ENCODE measurements around the gene TSTD2. TPM values are rescaled to one million over a fixed set of nuclear protein-coding genes. Genes with fewer than 3 reads are reported as not detected.
"Not testable (repeated sequence)": the region's sequence is repeated elsewhere in the genome, so short reads cannot be mapped to it uniquely, and the experiment has no call there.

TSTD2 gene
- total RNA-seq, 2 experiments from 2014 or later: 23.8 to 26.0 TPM

DNA sequence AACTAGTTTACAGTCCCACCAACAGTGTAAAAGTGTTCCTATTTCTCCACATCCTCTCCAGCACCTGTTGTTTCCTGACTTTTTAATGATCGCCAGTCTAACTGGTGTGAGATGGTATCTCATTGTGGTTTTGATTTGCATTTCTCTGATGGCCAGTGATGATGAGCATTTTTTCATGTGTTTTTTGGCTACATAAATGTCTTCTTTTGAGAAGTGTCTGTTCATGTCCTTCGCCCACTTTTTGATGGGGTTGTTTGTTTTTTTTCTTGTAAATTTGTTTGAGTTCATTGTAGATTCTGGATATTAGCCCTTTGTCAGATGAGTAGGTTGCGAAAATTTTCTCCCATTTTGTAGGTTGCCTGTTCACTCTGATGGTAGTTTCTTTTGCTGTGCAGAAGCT, 51.6 kb downstream of the TSTD2 start:
- H3K9me3 Mint-ChIP-seq; POLR2A ChIA-PET; H3K36me3 Mint-ChIP-seq (ENCODE audit: low read depth); H3K4me1 ChIP-seq (ENCODE audit: insufficient read depth, low read length); ATAC-seq (ENCODE audit: poor library complexity); H3K4me3 Mint-ChIP-seq; H3K4me3 ChIP-seq (ENCODE audit: low read length); H3K9me3 ChIP-seq (ENCODE audit: control insufficient read depth in 1 of 2, insufficient read depth in 1 of 2, low read length in 2 of 2); CTCF ChIA-PET; H3K36me3 ChIP-seq (ENCODE audit: insufficient read depth, low read length); H3K27ac ChIP-seq (ENCODE audit: low read depth in 1 of 2, low read length in 2 of 2); H3K27ac Mint-ChIP-seq; H3K27me3 ChIP-seq (ENCODE audit: control insufficient read depth in 1 of 2, insufficient read depth in 2 of 2, low read length in 2 of 2); H3K27me3 Mint-ChIP-seq; intact Hi-C loops (cut with DNase I, micrococcal nuclease); DNase-seq; H3K4me1 Mint-ChIP-seq (ENCODE audit: low read depth): not testable (repeated sequence)

GRCh38 chr9:97579914-97580313, 53.3 kb downstream of the TSTD2 start:
- TF ChIP-seq, protein P1, sequence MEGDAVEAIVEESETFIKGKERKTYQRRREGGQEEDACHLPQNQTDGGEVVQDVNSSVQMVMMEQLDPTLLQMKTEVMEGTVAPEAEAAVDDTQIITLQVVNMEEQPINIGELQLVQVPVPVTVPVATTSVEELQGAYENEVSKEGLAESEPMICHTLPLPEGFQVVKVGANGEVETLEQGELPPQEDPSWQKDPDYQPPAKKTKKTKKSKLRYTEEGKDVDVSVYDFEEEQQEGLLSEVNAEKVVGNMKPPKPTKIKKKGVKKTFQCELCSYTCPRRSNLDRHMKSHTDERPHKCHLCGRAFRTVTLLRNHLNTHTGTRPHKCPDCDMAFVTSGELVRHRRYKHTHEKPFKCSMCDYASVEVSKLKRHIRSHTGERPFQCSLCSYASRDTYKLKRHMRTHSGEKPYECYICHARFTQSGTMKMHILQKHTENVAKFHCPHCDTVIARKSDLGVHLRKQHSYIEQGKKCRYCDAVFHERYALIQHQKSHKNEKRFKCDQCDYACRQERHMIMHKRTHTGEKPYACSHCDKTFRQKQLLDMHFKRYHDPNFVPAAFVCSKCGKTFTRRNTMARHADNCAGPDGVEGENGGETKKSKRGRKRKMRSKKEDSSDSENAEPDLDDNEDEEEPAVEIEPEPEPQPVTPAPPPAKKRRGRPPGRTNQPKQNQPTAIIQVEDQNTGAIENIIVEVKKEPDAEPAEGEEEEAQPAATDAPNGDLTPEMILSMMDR (IDR thresholded peaks at IDR 0.05): no peak
- no peak overlapping the region for H3K4me3 ChIP-seq (ENCODE audit: low read length)
- CTCF ChIA-PET: interaction anchor here (1.3 kb wide), 1 partner anchor 19 kb away, joined by 3 read pairs; no protein-coding TSS in a partner anchor
- no peaks in the 10 kb centered on the region for H3K9me3 ChIP-seq (ENCODE audit: control insufficient read depth in 1 of 2, insufficient read depth in 1 of 2, low read length in 2 of 2)
- H3K4me1 ChIP-seq (ENCODE audit: insufficient read depth, low read length): peaks cover 4% of the 10 kb centered on the region
- Mint-ChIP-seq H3K27me3 (no peaks in the 10 kb centered on the region), H3K4me3 (no peak overlapping the region), H3K4me1 (ENCODE audit: low read depth) (peaks cover 12% of the 10 kb centered on the region), H3K36me3 (ENCODE audit: low read depth) (peaks cover 16% of the 10 kb centered on the region), H3K9me3 (no peaks in the 10 kb centered on the region), H3K27ac (no peak overlapping the region)
- POLR2A ChIA-PET: no interaction called here
- intact Hi-C loops (cut with DNase I, micrococcal nuclease): no loop called here
- no peaks in the 10 kb centered on the region for H3K27me3 ChIP-seq (ENCODE audit: control insufficient read depth in 1 of 2, insufficient read depth in 2 of 2, low read length in 2 of 2)
- no peaks in the 10 kb centered on the region for H3K36me3 ChIP-seq (ENCODE audit: insufficient read depth, low read length)
- no peak overlapping the region for H3K27ac ChIP-seq (ENCODE audit: low read depth in 1 of 2, low read length in 2 of 2)
- DNase-seq: no peak
- no peak for ATAC-seq (ENCODE audit: poor library complexity)

DNA sequence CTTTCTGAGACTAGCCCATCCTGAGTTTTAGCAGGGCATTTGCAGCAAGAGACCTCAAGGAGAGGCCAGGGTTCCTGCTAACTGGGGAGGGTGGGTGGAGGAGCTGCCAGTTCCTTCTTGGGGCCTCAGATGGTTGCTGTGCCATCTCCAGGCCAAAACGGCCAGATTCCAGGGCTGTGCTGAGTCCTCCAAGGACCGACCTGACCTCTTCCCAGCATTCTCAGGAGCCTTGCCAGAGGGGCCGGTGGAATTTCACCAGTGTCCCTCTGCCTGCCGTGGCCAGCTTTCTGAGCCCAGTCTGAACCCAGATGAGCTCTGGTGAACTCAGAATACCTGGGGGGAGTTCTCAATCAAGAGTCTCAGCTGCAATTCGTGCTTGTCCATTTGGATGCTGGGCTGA, 54.3 kb downstream of the TSTD2 start:
- H3K27ac ChIP-seq (ENCODE audit: low read depth in 1 of 2, low read length in 2 of 2): no peak overlapping the region
- Mint-ChIP-seq H3K9me3 (no peaks in the 10 kb centered on the region), H3K27me3 (no peaks in the 10 kb centered on the region), H3K4me3 (no peak overlapping the region), H3K4me1 (ENCODE audit: low read depth) (peaks cover 17% of the 10 kb centered on the region), H3K36me3 (ENCODE audit: low read depth) (peaks cover 16% of the 10 kb centered on the region), H3K27ac (no peak overlapping the region)
- no peak for ATAC-seq (ENCODE audit: poor library complexity)
- no peak for DNase-seq
- TF ChIP-seq, protein P1 (IDR thresholded peaks at IDR 0.05): no peak
- ChIA-PET CTCF (interaction anchor here (1.3 kb wide), 1 partner anchor 20 kb away, joined by 3 read pairs; no protein-coding TSS in a partner anchor), POLR2A (no interaction called here)
- H3K4me3 ChIP-seq (ENCODE audit: low read length): no peak overlapping the region
- peaks cover 4% of the 10 kb centered on the region for H3K4me1 ChIP-seq (ENCODE audit: insufficient read depth, low read length)
- H3K9me3 ChIP-seq (ENCODE audit: control insufficient read depth in 1 of 2, insufficient read depth in 1 of 2, low read length in 2 of 2): no peaks in the 10 kb centered on the region
- intact Hi-C loops (cut with DNase I, micrococcal nuclease): no loop called here
- no peaks in the 10 kb centered on the region for H3K27me3 ChIP-seq (ENCODE audit: control insufficient read depth in 1 of 2, insufficient read depth in 2 of 2, low read length in 2 of 2)
- H3K36me3 ChIP-seq (ENCODE audit: insufficient read depth, low read length): no peaks in the 10 kb centered on the region

GRCh38 chr9:97577051-97577450, 56.1 kb downstream of the TSTD2 start:
- TF ChIP-seq, protein P1 (IDR thresholded peaks at IDR 0.05): no peak
- no peak overlapping the region for H3K27ac Mint-ChIP-seq
- Histone ChIP-seq H3K27me3 (ENCODE audit: control insufficient read depth in 1 of 2, insufficient read depth in 2 of 2, low read length in 2 of 2) (no peaks in the 10 kb centered on the region), H3K9me3 (ENCODE audit: control insufficient read depth in 1 of 2, insufficient read depth in 1 of 2, low read length in 2 of 2) (no peaks in the 10 kb centered on the region), H3K36me3 (ENCODE audit: insufficient read depth, low read length) (no peaks in the 10 kb centered on the region), H3K4me1 (ENCODE audit: insufficient read depth, low read length) (peaks cover 4% of the 10 kb centered on the region), H3K27ac (ENCODE audit: low read depth in 1 of 2, low read length in 2 of 2) (no peak overlapping the region), H3K4me3 (ENCODE audit: low read length) (no peak overlapping the region)
- no peak overlapping the region for H3K4me3 Mint-ChIP-seq
- H3K27me3 Mint-ChIP-seq: no peaks in the 10 kb centered on the region
- ChIA-PET CTCF (no interaction called here), POLR2A (no interaction called here)
- ATAC-seq (ENCODE audit: poor library complexity): no peak
- no peaks in the 10 kb centered on the region for H3K9me3 Mint-ChIP-seq
- peaks cover 16% of the 10 kb centered on the region for H3K36me3 Mint-ChIP-seq (ENCODE audit: low read depth)
- intact Hi-C loops (cut with DNase I, micrococcal nuclease): no loop called here
- H3K4me1 Mint-ChIP-seq (ENCODE audit: low read depth): peaks cover 17% of the 10 kb centered on the region
- no peak for DNase-seq

All from CD4-positive, alpha-beta T cell (primary cell).